SK-N-SH (cell line): Measurements from ENCODE around the gene SIPA1L2. TPM values are rescaled to one million over a fixed set of nuclear protein-coding genes. Genes with fewer than 3 reads are reported as not detected.

Source experiments
- CTCF ChIA-PET: fragments of 300-600, 350-600 bp; formaldehyde crosslinking; extraction: SDS; loops from one replicate; lab custom pipeline; 2021; lab: Yijun Ruan, JAX
- POLR2A ChIA-PET: fragments of 350-600 bp; sonication (Branson Sonifier 250); formaldehyde crosslinking; extraction: SDS; loops from one replicate; lab custom pipeline; 2020; ENCODE audit warnings: antibody characterized with exemption, inconsistent platforms; lab: Yijun Ruan, JAX
- DNase-seq: peaks from one replicate; pipeline ENCODE4 v3.0.0; 2012
- H2AFZ ChIP-seq: fragments of 200-600 bp; sonication (generic); 2 replicates; pipeline ENCODE4 v1.8.1; 2016; ENCODE audit warnings: antibody characterized with exemption, mild to moderate bottlenecking, low read depth
- H3F3A ChIP-seq: fragments of 200-600 bp; sonication (generic); replicated peaks from 2 replicates; pipeline ENCODE3; 2016; ENCODE audit warnings: antibody characterized with exemption, mild to moderate bottlenecking; ENCODE audit not compliant: insufficient read depth
- H3K27ac ChIP-seq, 2 experiments: fragments of 200-500 bp in 1 of 2; fragments of 200-600 bp in 1 of 2; sonication (Bioruptor generic) in 1 of 2; sonication (generic), shearing (Covaris generic) in 1 of 2; 2 replicates each; pipeline versions ENCODE4 v1.5.1 to v1.6.1; 2014 to 2016; ENCODE audit warnings: low read depth in 2 of 2, inconsistent platforms in 1 of 2, low read length in 1 of 2, mild to moderate bottlenecking in 1 of 2, mixed read lengths in 1 of 2
- H3K27me3 ChIP-seq: fragments of 200-600 bp; sonication (generic), shearing (Covaris generic); 2 replicates; pipeline ENCODE4 v1.6.1; 2016; ENCODE audit warnings: mixed run types; ENCODE audit not compliant: insufficient read depth
- H3K36me3 ChIP-seq, 2 experiments: fragments of 200-500 bp in 1 of 2; fragments of 200-600 bp in 1 of 2; sonication (Bioruptor generic) in 1 of 2; sonication (generic) in 1 of 2; replicated peaks in 1 of 2; 2 replicates each; pipeline versions ENCODE3 to v1.5.1; 2014 to 2016; ENCODE audit warnings: low read length in 1 of 2, mild to moderate bottlenecking in 1 of 2; ENCODE audit not compliant: insufficient read depth in 2 of 2, control insufficient read depth in 1 of 2
- H3K4me1 ChIP-seq, 2 experiments: fragments of 200-500 bp in 1 of 2; fragments of 200-600 bp in 1 of 2; sonication (Bioruptor generic) in 1 of 2; sonication (generic), shearing (Covaris generic) in 1 of 2; 2 replicates each; pipeline versions ENCODE4 v1.5.1 to v1.6.1; 2014 to 2016; ENCODE audit warnings: low read depth in 1 of 2, low read length in 1 of 2, mixed run types in 1 of 2; ENCODE audit not compliant: insufficient read depth in 2 of 2, control insufficient read depth in 1 of 2
- H3K4me2 ChIP-seq: fragments of 200-600 bp; sonication (generic), shearing (Covaris generic); 2 replicates; pipeline ENCODE4 v1.6.1; 2017; ENCODE audit warnings: mixed run types
- H3K4me3 ChIP-seq, 2 experiments: fragments of 200-500 bp in 1 of 2; fragments of 200-600 bp in 1 of 2; sonication (Bioruptor generic) in 1 of 2; sonication (generic), shearing (Covaris generic) in 1 of 2; 2 replicates each; pipeline versions ENCODE4 v1.5.1 to v1.8.1; 2014 to 2016; ENCODE audit warnings: low read depth in 2 of 2, inconsistent platforms in 1 of 2, low read length in 1 of 2, mild to moderate bottlenecking in 1 of 2, mixed read lengths in 1 of 2, moderate library complexity in 1 of 2
- H3K79me2 ChIP-seq: fragments of 200-600 bp; sonication (generic); 2 replicates; pipeline ENCODE4 v1.8.1; 2017; ENCODE audit warnings: mild to moderate bottlenecking; ENCODE audit not compliant: insufficient read depth
- H3K9ac ChIP-seq: fragments of 200-600 bp; sonication (generic); 2 replicates; pipeline ENCODE4 v1.6.1; 2017; ENCODE audit warnings: mixed run types
- H3K9me2 ChIP-seq: fragments of 200-600 bp; sonication (generic); 2 replicates; pipeline ENCODE4 v1.6.1; 2017; ENCODE audit warnings: mixed run types
- H3K9me3 ChIP-seq: fragments of 200-600 bp; sonication (generic); 2 replicates; pipeline ENCODE4 v1.6.1; 2017; ENCODE audit warnings: mixed run types, mild to moderate bottlenecking, moderate library complexity
- H4K20me1 ChIP-seq: fragments of 200-600 bp; sonication (generic); 2 replicates; pipeline ENCODE4 v1.6.1; 2017; ENCODE audit warnings: mild to moderate bottlenecking, mixed run types; ENCODE audit not compliant: insufficient read depth
- CHD2 ChIP-seq: fragments of 150-350 bp; IDR thresholded peaks from 2 replicates; pipeline ENCODE4 v1.6.1; 2018; ENCODE audit warnings: low read length; ENCODE audit not compliant: partially characterized antibody
- EZH2phosphoT487 ChIP-seq: fragments of 200-600 bp; sonication (generic); IDR thresholded peaks from 2 replicates; pipeline ENCODE4 v1.6.1; 2017; ENCODE audit warnings: low read depth, mixed run types, mild to moderate bottlenecking, antibody characterized with exemption, moderate library complexity, borderline replicate concordance
- IRF3 ChIP-seq: fragments of 150-350 bp; IDR thresholded peaks from 2 replicates; pipeline ENCODE4 v1.6.1; 2016; ENCODE audit warnings: mild to moderate bottlenecking, low read depth, low read length
- MAX ChIP-seq: IDR thresholded peaks from 2 replicates; pipeline ENCODE4 v1.4.0; 2012; ENCODE audit warnings: low read depth
- MEF2A ChIP-seq: IDR thresholded peaks from 2 replicates; pipeline ENCODE4 v1.4.0; 2012; ENCODE audit warnings: low read depth, borderline replicate concordance
- NFIC ChIP-seq: IDR thresholded peaks from 2 replicates; pipeline ENCODE4 v1.4.0; 2012; ENCODE audit warnings: borderline replicate concordance
- RFX5 ChIP-seq: IDR thresholded peaks from 2 replicates; pipeline ENCODE4 v1.6.1; 2012; ENCODE audit warnings: mild to moderate bottlenecking, improper control_type of control experiment, low read length
- TAF1 ChIP-seq: IDR thresholded peaks from 2 replicates; pipeline ENCODE4 v1.6.1; 2012; ENCODE audit warnings: low read depth, mild to moderate bottlenecking, low read length, moderate library complexity, borderline replicate concordance
- USF1 ChIP-seq: IDR thresholded peaks from 2 replicates; pipeline ENCODE4 v1.4.0; 2012; ENCODE audit warnings: low read depth, borderline replicate concordance
- WGBS: methylation state at CpG from one replicate; pipeline ENCODE4 v1.1.6; 2017; ENCODE audit warnings: low lambda C conversion rate; 5-methylcytosine and 5-hydroxymethylcytosine counted together
- polyA plus RNA-seq, 3 experiments: library from polyadenylated mRNA; depleted of rRNA; stranded (reverse); fragments of >200 nt; gene quantifications; 2 replicates each; pipeline ENCODE4 v1.2.3, GENCODE V29; 2012
- TF ChIP-seq, protein P1 (sequence below): IDR thresholded peaks from 2 replicates; pipeline ENCODE4 v1.4.0; 2012; ENCODE audit warnings: low read depth, borderline replicate concordance
- TF ChIP-seq, protein P2 (sequence below): IDR thresholded peaks from 2 replicates; pipeline ENCODE4 v1.6.1; 2012; ENCODE audit warnings: mild to moderate bottlenecking, low read depth, low read length, moderate library complexity

Gene SIPA1L2
- polyA plus RNA-seq, 1 of the 3 experiments (the other 2 are of a cell fraction) = 0.48 TPM

- TF ChIP-seq TAF1 = no peak
- TF ChIP-seq USF1 = no peak
These were observed 32.2 kb downstream of the SIPA1L2 start (continued) for GRCh38 chr1:232597721-232598120.

GRCh38 chr1:232596666-232597303 is 33.1 kb downstream of the SIPA1L2 start:
- Histone ChIP-seq H3K4me1 (peaks cover 4 to 30% of the 10 kb centered on the region in 2 experiments; a peak in 3 of 4 replicates), H3K4me2 (no peak overlapping the region), H3K27ac (no peak overlapping the region), H3K36me3 (no peaks in the 10 kb centered on the region), H3K9me2 (no peaks in the 10 kb centered on the region), H3F3A (no peaks in the 10 kb centered on the region), H4K20me1 (no peaks in the 10 kb centered on the region), H3K4me3 (no peak overlapping the region), H3K79me2 (no peaks in the 10 kb centered on the region), H3K27me3 (no peaks in the 10 kb centered on the region), H3K9ac (no peak overlapping the region), H2AFZ (no peak overlapping the region), H3K9me3 (no peaks in the 10 kb centered on the region)
- CTCF ChIA-PET = interaction anchor here (0.6 to 1.3 kb wide), 2 partner anchors 16 to 36 kb away, joined by 3 read pairs; no protein-coding TSS in a partner anchor
- POLR2A ChIA-PET = no interaction called here
- WGBS = 64% methylated on average over 8 of the region's 8 CpGs
- TF ChIP-seq, protein P1, sequence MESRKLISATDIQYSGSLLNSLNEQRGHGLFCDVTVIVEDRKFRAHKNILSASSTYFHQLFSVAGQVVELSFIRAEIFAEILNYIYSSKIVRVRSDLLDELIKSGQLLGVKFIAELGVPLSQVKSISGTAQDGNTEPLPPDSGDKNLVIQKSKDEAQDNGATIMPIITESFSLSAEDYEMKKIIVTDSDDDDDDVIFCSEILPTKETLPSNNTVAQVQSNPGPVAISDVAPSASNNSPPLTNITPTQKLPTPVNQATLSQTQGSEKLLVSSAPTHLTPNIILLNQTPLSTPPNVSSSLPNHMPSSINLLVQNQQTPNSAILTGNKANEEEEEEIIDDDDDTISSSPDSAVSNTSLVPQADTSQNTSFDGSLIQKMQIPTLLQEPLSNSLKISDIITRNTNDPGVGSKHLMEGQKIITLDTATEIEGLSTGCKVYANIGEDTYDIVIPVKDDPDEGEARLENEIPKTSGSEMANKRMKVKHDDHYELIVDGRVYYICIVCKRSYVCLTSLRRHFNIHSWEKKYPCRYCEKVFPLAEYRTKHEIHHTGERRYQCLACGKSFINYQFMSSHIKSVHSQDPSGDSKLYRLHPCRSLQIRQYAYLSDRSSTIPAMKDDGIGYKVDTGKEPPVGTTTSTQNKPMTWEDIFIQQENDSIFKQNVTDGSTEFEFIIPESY = no peak
- TF ChIP-seq RFX5 (no peak), EZH2phosphoT487 (no peak), IRF3 (no peak), MAX (no peak), MEF2A (no peak), CHD2 (no peak), USF1 (no peak), NFIC (no peak)
- TF ChIP-seq, protein P2, sequence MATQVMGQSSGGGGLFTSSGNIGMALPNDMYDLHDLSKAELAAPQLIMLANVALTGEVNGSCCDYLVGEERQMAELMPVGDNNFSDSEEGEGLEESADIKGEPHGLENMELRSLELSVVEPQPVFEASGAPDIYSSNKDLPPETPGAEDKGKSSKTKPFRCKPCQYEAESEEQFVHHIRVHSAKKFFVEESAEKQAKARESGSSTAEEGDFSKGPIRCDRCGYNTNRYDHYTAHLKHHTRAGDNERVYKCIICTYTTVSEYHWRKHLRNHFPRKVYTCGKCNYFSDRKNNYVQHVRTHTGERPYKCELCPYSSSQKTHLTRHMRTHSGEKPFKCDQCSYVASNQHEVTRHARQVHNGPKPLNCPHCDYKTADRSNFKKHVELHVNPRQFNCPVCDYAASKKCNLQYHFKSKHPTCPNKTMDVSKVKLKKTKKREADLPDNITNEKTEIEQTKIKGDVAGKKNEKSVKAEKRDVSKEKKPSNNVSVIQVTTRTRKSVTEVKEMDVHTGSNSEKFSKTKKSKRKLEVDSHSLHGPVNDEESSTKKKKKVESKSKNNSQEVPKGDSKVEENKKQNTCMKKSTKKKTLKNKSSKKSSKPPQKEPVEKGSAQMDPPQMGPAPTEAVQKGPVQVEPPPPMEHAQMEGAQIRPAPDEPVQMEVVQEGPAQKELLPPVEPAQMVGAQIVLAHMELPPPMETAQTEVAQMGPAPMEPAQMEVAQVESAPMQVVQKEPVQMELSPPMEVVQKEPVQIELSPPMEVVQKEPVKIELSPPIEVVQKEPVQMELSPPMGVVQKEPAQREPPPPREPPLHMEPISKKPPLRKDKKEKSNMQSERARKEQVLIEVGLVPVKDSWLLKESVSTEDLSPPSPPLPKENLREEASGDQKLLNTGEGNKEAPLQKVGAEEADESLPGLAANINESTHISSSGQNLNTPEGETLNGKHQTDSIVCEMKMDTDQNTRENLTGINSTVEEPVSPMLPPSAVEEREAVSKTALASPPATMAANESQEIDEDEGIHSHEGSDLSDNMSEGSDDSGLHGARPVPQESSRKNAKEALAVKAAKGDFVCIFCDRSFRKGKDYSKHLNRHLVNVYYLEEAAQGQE = no peak
- no peak for DNase-seq
